HCT116 (cell line): ENCODE measurements around the gene GJA8. TPM values are rescaled to one million over a fixed set of nuclear protein-coding genes. Genes with fewer than 3 reads are reported as not detected.

Experiments used
- ATAC-seq: fragments of 200-7000 bp; cut with Tn5 transposase; 2 replicates; pipeline ENCODE4 v1.9.1; 2020; ENCODE audit warnings: mild to moderate bottlenecking, moderate library complexity
- BruUV-seq: library from RNA; stranded (reverse); fragments of 400-500 nt; replicated peaks from 2 replicates; lab custom pipeline; 2021; lab: Mats Ljungman, UMichigan
- CTCF ChIA-PET: fragments of 300-600 bp; sonication (Branson Sonifier 250); formaldehyde crosslinking; loops from one replicate; lab custom pipeline; 2021; ENCODE audit warnings: antibody characterized with exemption; lab: Charles Lee
- POLR2A ChIA-PET: fragments of 300-600, 350-600 bp; sonication (Branson Sonifier 250); formaldehyde crosslinking; loops from one replicate; lab custom pipeline; 2021; ENCODE audit warnings: antibody characterized with exemption; lab: Charles Lee
- RAD21 ChIA-PET, 2 experiments: fragments of 300-600 bp; sonication (Branson Sonifier 250); formaldehyde crosslinking; loops; one replicate each; lab custom pipeline; 2023; ENCODE audit warnings: low total read pairs in 2 of 2; ENCODE audit not compliant: uncharacterized antibody in 2 of 2, unreplicated experiment in 2 of 2, low non-redundant PET in 1 of 2; lab: Charles Lee
- DNase-seq: peaks from one replicate; pipeline ENCODE4 v3.0.0-alpha.2; 2010; ENCODE audit warnings: low read depth, low spot score
- H2AFZ ChIP-seq: fragments of 200-600 bp; shearing (Covaris generic), sonication (generic); 2 replicates; pipeline ENCODE4 v1.6.1; 2017; ENCODE audit warnings: low read depth, mixed run types, mixed read lengths, antibody characterized with exemption, low read length; ENCODE audit not compliant: poor library complexity, severe bottlenecking
- H3K27ac ChIP-seq: 2 replicates; pipeline ENCODE4 v1.5.1; 2012; ENCODE audit warnings: low read depth, low read length
- H3K27me3 ChIP-seq: fragments of 200-600 bp; sonication (generic); 2 replicates; pipeline ENCODE4 v1.6.1; 2016; ENCODE audit warnings: mixed run types, low read length, mixed read lengths; ENCODE audit not compliant: insufficient read depth
- H3K36me3 ChIP-seq, 2 experiments: fragments of 200-500 bp in 1 of 2; fragments of 200-600 bp in 1 of 2; sonication (Bioruptor generic) in 1 of 2; sonication (generic) in 1 of 2; 2 replicates each; pipeline versions ENCODE4 v1.5.1 to v1.6.1; 2014 to 2016; ENCODE audit warnings: low read length in 2 of 2, inconsistent platforms in 1 of 2, mixed read lengths in 1 of 2, mixed run types in 1 of 2; ENCODE audit not compliant: insufficient read depth in 2 of 2, control insufficient read depth in 1 of 2
- H3K4me1 ChIP-seq, 2 experiments: fragments of 200-600 bp in 1 of 2; sonication (generic) in 1 of 2; 2 replicates each; pipeline versions ENCODE4 v1.5.1 to v1.6.1; 2012 to 2017; ENCODE audit warnings: low read length in 2 of 2, inconsistent platforms in 1 of 2, mild to moderate bottlenecking in 1 of 2, mixed read lengths in 1 of 2, mixed run types in 1 of 2, moderate library complexity in 1 of 2; ENCODE audit not compliant: insufficient read depth in 2 of 2, control insufficient read depth in 1 of 2
- H3K4me2 ChIP-seq: fragments of 200-600 bp; sonication (generic); 2 replicates; pipeline ENCODE4 v1.6.1; 2017; ENCODE audit warnings: mixed run types, low read length, mixed read lengths
- H3K4me3 ChIP-seq, 2 experiments: fragments of 200-600 bp in 1 of 2; sonication (generic) in 1 of 2; replicated peaks in 1 of 2; 2 replicates each; pipeline ENCODE4 v1.5.1; 2011 to 2016; ENCODE audit warnings: low read length in 2 of 2, control low read depth in 1 of 2, low read depth in 1 of 2, mild to moderate bottlenecking in 1 of 2, mixed read lengths in 1 of 2, mixed run types in 1 of 2
- H3K79me2 ChIP-seq: fragments of 200-600 bp; sonication (generic); 2 replicates; pipeline ENCODE4 v1.6.1; 2017; ENCODE audit warnings: mild to moderate bottlenecking, mixed run types, low read length, moderate library complexity, mixed read lengths; ENCODE audit not compliant: insufficient read depth
- H3K9ac ChIP-seq: fragments of 200-600 bp; sonication (generic); 2 replicates; pipeline ENCODE4 v1.6.1; 2016; ENCODE audit warnings: low read length, mixed read lengths
- H3K9me2 ChIP-seq: fragments of 200-600 bp; sonication (generic), shearing (Covaris generic); 2 replicates; pipeline ENCODE4 v1.6.1; 2017; ENCODE audit warnings: mixed run types, mild to moderate bottlenecking, moderate library complexity; ENCODE audit not compliant: insufficient read depth
- H3K9me3 ChIP-seq, 2 experiments: fragments of 200-500 bp in 1 of 2; fragments of 200-600 bp in 1 of 2; sonication (Bioruptor generic) in 1 of 2; sonication (generic) in 1 of 2; 2 replicates each; pipeline ENCODE4 v1.6.1; 2014 to 2017; ENCODE audit warnings: low read length in 2 of 2, mixed read lengths in 2 of 2, inconsistent platforms in 1 of 2, low read depth in 1 of 2, mild to moderate bottlenecking in 1 of 2, mixed run types in 1 of 2, moderate library complexity in 1 of 2; ENCODE audit not compliant: control insufficient read depth in 1 of 2, insufficient read depth in 1 of 2
- H4K20me1 ChIP-seq: fragments of 200-600 bp; sonication (generic), shearing (Covaris generic); 2 replicates; pipeline ENCODE4 v1.6.1; 2017; ENCODE audit warnings: mixed run types, mild to moderate bottlenecking, moderate library complexity; ENCODE audit not compliant: insufficient read depth
- CEBPB ChIP-seq: IDR thresholded peaks from 2 replicates; pipeline ENCODE4 v1.6.1; 2012; ENCODE audit warnings: low read depth
- EGR1 ChIP-seq: IDR thresholded peaks from 2 replicates; pipeline ENCODE4 v1.6.1; 2012; ENCODE audit warnings: low read depth
- ELF1 ChIP-seq: IDR thresholded peaks from 2 replicates; pipeline ENCODE4 v1.6.1; 2012; ENCODE audit warnings: low read depth, borderline replicate concordance
- EZH2phosphoT487 ChIP-seq: fragments of 200-600 bp; IDR thresholded peaks from 2 replicates; pipeline ENCODE4 v1.6.1; 2018; ENCODE audit warnings: antibody characterized with exemption, borderline replicate concordance
- JUND ChIP-seq: IDR thresholded peaks from 2 replicates; pipeline ENCODE4 v1.6.1; 2012
- MAX ChIP-seq: IDR thresholded peaks from 2 replicates; pipeline ENCODE4 v1.6.1; 2012
- RAD21 ChIP-seq: IDR thresholded peaks from 2 replicates; pipeline ENCODE4 v1.6.1; 2012; ENCODE audit warnings: low read depth, mild to moderate bottlenecking
- REST ChIP-seq: IDR thresholded peaks from 2 replicates; pipeline ENCODE4 v1.6.1; 2012; ENCODE audit warnings: low read depth
- SP1 ChIP-seq: IDR thresholded peaks from 2 replicates; pipeline ENCODE4 v1.6.1; 2012; ENCODE audit warnings: low read depth
- TCF7L2 ChIP-seq: IDR thresholded peaks from 2 replicates; pipeline ENCODE4 v1.7.0; 2011; ENCODE audit warnings: borderline replicate concordance, inconsistent platforms; ENCODE audit not compliant: insufficient read depth, insufficient read length; ENCODE audit errors: extremely low read depth
- intact Hi-C: fragments of 100-400 bp; cut with micrococcal nuclease; formaldehyde crosslinking; loops from 2 replicates; pipeline ENCODE4 v1.10.0; 2022
- total RNA-seq: library from RNA; stranded (reverse); gene quantifications from one replicate; pipeline ENCODE4 v1.2.1, GENCODE V29; 2021; ENCODE audit not compliant: unreplicated experiment
- TF ChIP-seq, protein P1 (sequence below): IDR thresholded peaks from 2 replicates; pipeline ENCODE4 v1.6.1; 2011; ENCODE audit warnings: mild to moderate bottlenecking, low read length, moderate library complexity; ENCODE audit not compliant: insufficient replicate concordance; ENCODE audit errors: extremely low read depth
- TF ChIP-seq, protein P2 (sequence below): IDR thresholded peaks from 2 replicates; pipeline ENCODE4 v1.6.1; 2012

GJA8 gene
- total RNA-seq, 1 experiment from 2014 or later, result not detected

DNA sequence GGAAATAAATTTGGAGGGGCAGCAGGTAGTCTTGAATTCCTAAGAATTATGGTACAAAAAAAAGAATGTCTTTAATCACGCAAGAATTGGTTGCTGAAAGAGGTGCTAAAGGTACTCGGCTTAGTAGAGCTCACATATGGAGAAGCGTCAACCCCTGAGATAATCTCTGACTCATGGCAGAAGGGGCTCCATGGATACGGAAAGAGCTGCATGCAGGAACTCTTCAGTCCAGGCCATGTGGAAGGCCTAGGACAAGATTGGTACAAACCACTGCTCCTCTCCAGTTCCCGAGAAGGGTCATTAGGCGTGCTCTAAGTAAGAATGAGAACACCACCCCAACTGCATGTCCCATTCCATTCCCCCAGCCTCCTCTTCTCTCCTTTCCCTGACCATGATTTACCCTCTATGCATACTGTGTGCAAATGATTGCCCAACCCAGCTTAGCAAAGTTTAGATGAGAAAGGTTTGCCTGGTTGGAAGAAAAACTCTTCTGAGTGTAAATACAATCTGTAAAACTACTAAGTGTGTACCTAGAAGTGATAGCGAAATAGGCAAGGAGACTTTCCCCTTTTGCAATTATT, 10.9 kb downstream of the GJA8 start (continued):
- TF ChIP-seq, protein P1, sequence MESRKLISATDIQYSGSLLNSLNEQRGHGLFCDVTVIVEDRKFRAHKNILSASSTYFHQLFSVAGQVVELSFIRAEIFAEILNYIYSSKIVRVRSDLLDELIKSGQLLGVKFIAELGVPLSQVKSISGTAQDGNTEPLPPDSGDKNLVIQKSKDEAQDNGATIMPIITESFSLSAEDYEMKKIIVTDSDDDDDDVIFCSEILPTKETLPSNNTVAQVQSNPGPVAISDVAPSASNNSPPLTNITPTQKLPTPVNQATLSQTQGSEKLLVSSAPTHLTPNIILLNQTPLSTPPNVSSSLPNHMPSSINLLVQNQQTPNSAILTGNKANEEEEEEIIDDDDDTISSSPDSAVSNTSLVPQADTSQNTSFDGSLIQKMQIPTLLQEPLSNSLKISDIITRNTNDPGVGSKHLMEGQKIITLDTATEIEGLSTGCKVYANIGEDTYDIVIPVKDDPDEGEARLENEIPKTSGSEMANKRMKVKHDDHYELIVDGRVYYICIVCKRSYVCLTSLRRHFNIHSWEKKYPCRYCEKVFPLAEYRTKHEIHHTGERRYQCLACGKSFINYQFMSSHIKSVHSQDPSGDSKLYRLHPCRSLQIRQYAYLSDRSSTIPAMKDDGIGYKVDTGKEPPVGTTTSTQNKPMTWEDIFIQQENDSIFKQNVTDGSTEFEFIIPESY, result no peak
- no peak for TF ChIP-seq SP1
- TF ChIP-seq, all 23 proteins: peak for 0

DNA sequence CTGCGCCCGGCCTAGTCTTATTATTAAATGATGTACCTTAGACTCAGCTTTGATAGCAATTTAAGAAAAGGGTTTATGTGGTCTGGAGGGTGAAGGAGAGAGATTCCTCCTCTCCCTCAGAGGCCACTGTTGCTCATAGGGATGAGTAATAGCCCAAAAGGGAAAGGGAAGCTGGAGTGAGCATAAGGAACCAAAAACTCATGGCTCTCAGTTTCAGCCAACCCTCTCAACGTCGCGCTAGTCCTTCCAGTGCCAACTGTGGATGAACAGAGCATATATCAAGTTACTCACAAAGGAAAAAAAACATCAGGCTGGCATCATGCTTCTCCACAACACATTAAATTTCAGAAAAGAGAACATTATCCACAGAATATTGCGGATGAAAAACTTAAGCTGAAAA, 17.3 kb downstream of the GJA8 start:
- no TSS peak for BruUV-seq
- Histone ChIP-seq H3K9me2 (no peaks in the 10 kb centered on the region), H2AFZ (no peak overlapping the region), H3K4me3 (no peak overlapping the region), H3K4me2 (no peak overlapping the region), H3K36me3 (no peaks in the 10 kb centered on the region), H3K27me3 (no peaks in the 10 kb centered on the region), H3K9me3 (no peaks in the 10 kb centered on the region)
- ChIA-PET RAD21 (no interaction called here), POLR2A (no interaction called here), CTCF (no interaction called here)
- ATAC-seq, result no peak
- intact Hi-C loops, result no loop called here
- TF ChIP-seq SP1 (no peak), ELF1 (no peak), CEBPB (no peak), TCF7L2 (no peak), REST (no peak), JUND (no peak), EGR1 (no peak), MAX (no peak), RAD21 (no peak), EZH2phosphoT487 (no peak)
- TF ChIP-seq, protein P1, result no peak
- TF ChIP-seq, protein P2, sequence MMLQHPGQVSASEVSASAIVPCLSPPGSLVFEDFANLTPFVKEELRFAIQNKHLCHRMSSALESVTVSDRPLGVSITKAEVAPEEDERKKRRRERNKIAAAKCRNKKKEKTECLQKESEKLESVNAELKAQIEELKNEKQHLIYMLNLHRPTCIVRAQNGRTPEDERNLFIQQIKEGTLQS, result no peak
- TF ChIP-seq, all 23 proteins: peak for 0
- H3K4me1 ChIP-seq, result no peaks in the 10 kb centered on the region
- no peak overlapping the region for H3K27ac ChIP-seq
- no peak overlapping the region for H3K9ac ChIP-seq
- H3K79me2 ChIP-seq, result no peaks in the 10 kb centered on the region
- no peaks in the 10 kb centered on the region for H4K20me1 ChIP-seq
- no peak for DNase-seq
